ENCODE measurements around the gene MLLT3.

The MLLT3 gene

DNA sequence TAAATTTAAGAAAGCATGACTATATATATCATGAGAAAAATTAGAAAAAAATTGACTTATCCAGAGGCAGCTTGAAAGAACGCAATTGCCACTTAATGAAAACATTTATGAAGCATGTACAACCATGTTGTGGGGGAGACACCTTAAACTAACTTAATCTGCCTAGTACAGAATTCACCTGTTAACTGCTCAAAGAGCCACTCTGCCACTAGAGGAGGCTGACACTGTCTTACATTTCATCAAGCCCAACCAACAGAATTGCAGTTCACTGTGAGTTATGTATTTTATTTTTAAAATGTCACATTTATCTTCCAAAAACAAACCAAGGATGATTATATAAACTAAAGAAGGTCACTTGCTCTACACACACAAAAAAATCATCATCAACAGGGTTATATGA is 252.9 kb downstream of the MLLT3 start:
- TF ChIP-seq TSHZ2 (CRISPR knock-in tag; IDR thresholded peaks at IDR 0.05) (no peak), CSRNP3 (CRISPR knock-in tag; IDR thresholded peaks at IDR 0.05) (no peak), TCF4 (CRISPR knock-in tag; IDR thresholded peaks at IDR 0.05; ENCODE audit: borderline replicate concordance) (no peak)
- ATAC-seq = no peak

DNA sequence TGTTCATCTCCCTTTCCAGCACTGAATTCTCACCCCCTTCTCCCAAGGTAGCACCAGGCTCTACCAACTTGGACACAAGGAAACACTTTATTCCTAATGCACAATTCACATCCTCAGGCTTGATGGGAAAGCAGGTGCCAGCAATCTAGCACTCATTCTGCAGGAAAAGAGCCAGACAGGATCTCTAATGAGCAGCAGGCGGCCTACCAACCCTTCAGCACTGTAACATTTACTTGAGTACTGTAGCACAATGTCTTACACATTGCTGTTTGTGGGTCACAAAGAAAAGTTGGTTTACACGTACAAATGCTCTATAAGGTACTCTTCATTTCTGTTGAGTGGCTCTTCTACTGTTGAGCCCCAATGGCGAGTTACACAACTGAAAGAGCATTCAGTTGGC is 254.4 kb downstream of the MLLT3 start:
- ATAC-seq = no peak
- TF ChIP-seq, protein P1, sequence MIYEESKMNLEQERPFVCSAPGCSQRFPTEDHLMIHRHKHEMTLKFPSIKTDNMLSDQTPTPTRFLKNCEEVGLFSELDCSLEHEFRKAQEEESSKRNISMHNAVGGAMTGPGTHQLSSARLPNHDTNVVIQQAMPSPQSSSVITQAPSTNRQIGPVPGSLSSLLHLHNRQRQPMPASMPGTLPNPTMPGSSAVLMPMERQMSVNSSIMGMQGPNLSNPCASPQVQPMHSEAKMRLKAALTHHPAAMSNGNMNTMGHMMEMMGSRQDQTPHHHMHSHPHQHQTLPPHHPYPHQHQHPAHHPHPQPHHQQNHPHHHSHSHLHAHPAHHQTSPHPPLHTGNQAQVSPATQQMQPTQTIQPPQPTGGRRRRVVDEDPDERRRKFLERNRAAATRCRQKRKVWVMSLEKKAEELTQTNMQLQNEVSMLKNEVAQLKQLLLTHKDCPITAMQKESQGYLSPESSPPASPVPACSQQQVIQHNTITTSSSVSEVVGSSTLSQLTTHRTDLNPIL (CRISPR knock-in tag; IDR thresholded peaks at IDR 0.05; ENCODE audit: low read depth) = no peak
- TF ChIP-seq, protein P2, sequence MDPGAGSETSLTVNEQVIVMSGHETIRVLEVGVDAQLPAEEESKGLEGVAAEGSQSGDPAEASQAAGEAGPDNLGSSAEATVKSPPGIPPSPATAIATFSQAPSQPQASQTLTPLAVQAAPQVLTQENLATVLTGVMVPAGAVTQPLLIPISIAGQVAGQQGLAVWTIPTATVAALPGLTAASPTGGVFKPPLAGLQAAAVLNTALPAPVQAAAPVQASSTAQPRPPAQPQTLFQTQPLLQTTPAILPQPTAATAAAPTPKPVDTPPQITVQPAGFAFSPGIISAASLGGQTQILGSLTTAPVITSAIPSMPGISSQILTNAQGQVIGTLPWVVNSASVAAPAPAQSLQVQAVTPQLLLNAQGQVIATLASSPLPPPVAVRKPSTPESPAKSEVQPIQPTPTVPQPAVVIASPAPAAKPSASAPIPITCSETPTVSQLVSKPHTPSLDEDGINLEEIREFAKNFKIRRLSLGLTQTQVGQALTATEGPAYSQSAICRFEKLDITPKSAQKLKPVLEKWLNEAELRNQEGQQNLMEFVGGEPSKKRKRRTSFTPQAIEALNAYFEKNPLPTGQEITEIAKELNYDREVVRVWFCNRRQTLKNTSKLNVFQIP (CRISPR knock-in tag; IDR thresholded peaks at IDR 0.05; ENCODE audit: borderline replicate concordance, low read depth) = no peak
- TF ChIP-seq ZNF70 (CRISPR knock-in tag; IDR thresholded peaks at IDR 0.05) (no peak), SNAI2 (CRISPR knock-in tag; IDR thresholded peaks at IDR 0.05) (no peak), RARB (CRISPR knock-in tag; IDR thresholded peaks at IDR 0.05) (no peak), ARNTL (CRISPR knock-in tag; IDR thresholded peaks at IDR 0.05; ENCODE audit: borderline replicate concordance, low read depth) (no peak), ISL1 (CRISPR knock-in tag; IDR thresholded peaks at IDR 0.05) (no peak), PATZ1 (CRISPR knock-in tag; IDR thresholded peaks at IDR 0.05; ENCODE audit: borderline replicate concordance) (no peak), ZNF8 (CRISPR knock-in tag; IDR thresholded peaks at IDR 0.05) (no peak), CSDC2 (CRISPR knock-in tag; IDR thresholded peaks at IDR 0.05) (no peak), OSR1 (CRISPR knock-in tag; IDR thresholded peaks at IDR 0.05) (no peak), BACH2 (CRISPR knock-in tag; IDR thresholded peaks at IDR 0.05; ENCODE audit: borderline replicate concordance) (no peak), TCF4 (CRISPR knock-in tag; IDR thresholded peaks at IDR 0.05; ENCODE audit: borderline replicate concordance) (no peak), TSHZ2 (CRISPR knock-in tag; IDR thresholded peaks at IDR 0.05) (no peak), TOX (CRISPR knock-in tag; IDR thresholded peaks at IDR 0.05; ENCODE audit: borderline replicate concordance) (no peak), CSRNP3 (CRISPR knock-in tag; IDR thresholded peaks at IDR 0.05) (no peak), ESRRG (CRISPR knock-in tag; IDR thresholded peaks at IDR 0.05) (no peak), ZC3H10 (CRISPR knock-in tag; IDR thresholded peaks at IDR 0.05) (no peak), ZFP3 (CRISPR knock-in tag; IDR thresholded peaks at IDR 0.05) (no peak), ZNF565 (CRISPR knock-in tag; conservative IDR thresholded peaks at IDR 0.05; ENCODE audit: low read depth) (no peak)

All from SK-N-SH treated with all-trans-retinoic acid at 6 μM for 48 hours (cell line).